Measurements from ENCODE around the gene ADAMTS6. TPM values are rescaled to one million over a fixed set of nuclear protein-coding genes. Genes with fewer than 3 reads are reported as not detected.
A peak's percentile ranks its signal among the peaks of the same experiment; 100 is the strongest.

ADAMTS6 gene
- total and polyA plus RNA-seq, 4 donors, result 5.3 to 22.0 (median 13.6) TPM

DNA sequence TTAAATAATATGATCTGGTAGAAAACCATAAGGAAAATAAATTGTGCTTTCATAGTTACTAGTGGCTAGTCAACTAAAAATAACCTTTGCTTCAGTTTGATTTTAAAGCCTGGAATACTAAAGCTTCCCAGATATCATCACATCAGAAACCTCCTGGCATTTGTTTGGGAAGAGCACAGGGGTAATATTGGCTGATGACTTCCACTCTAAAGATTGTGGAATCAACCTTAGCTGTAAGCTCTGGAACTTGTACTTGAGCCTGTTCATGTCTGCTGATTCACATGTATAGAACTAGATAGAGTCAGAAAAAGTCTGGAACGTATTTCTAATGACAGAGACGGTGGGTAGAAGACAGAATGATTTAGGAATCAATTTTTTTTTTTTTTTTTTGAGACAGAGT, 367.9 kb downstream of the ADAMTS6 start:
- Histone ChIP-seq H3K9me3 (ENCODE audit: control insufficient read depth, insufficient read depth, low read length) (peaks cover 5% of the 10 kb centered on the region), H3K27me3 (ENCODE audit: control insufficient read depth, insufficient read depth, low read length) (no peaks in the 10 kb centered on the region), H3K4me1 (ENCODE audit: control insufficient read depth, insufficient read depth, low read length) (no peaks in the 10 kb centered on the region), H3K27ac (ENCODE audit: low read depth, low read length) (no peak overlapping the region), H3K36me3 (ENCODE audit: control insufficient read depth, insufficient read depth, low read length) (no peaks in the 10 kb centered on the region), H3K4me3 (ENCODE audit: low read depth, low read length) (no peak overlapping the region)
- no CpG with 5 or more reads among the region's 2 CpGs for whole genome bisulfite sequencing (ENCODE audit: insufficient coverage)
- no peak for DNase-seq (ENCODE audit: low read depth in 4 of 6, low spot score in 6 of 6)

DNA sequence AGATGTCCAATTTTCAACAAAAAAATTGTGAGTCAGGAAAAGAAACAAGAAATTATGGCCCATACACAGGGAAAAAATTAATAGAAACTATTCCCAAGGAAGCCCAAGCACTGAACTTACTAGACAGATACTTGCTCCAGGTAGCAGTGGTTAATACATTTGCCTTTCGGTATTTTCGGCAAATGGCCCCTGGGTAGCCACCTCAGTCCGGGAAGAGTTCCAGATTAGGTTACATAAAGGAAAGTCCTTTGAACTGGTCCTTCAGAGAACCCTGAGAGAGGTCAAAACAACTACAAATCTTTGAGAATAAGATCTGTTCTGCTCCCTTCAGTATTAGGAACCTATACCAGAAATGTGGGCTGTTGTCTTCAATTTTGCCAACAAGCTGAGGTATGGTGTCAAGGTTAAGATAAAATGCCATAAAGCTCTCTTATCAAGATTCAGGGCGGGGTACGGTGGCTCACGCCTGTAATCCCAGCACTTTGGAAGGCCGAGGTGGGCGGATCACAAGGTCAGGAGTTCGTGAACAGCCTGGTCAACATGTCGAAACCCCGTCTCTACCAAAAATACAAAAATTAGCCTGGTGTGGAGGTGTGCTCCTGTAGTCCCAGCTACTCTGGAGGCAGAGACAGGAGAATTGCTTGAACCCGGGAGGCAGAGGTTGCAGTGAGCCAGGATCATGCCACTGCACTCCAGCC, 369.6 kb downstream of the ADAMTS6 start:
- H3K27ac ChIP-seq (ENCODE audit: low read depth, low read length), result no peak overlapping the region
- H3K4me1 ChIP-seq (ENCODE audit: control insufficient read depth, insufficient read depth, low read length), result no peaks in the 10 kb centered on the region
- 97% methylated on average over 4 of the region's 12 CpGs for WGBS (ENCODE audit: insufficient coverage)
- no peak for DNase-seq (ENCODE audit: low read depth in 4 of 6, low spot score in 6 of 6)
- H3K9me3 ChIP-seq (ENCODE audit: control insufficient read depth, insufficient read depth, low read length), result peaks cover 3% of the 10 kb centered on the region
- H3K27me3 ChIP-seq (ENCODE audit: control insufficient read depth, insufficient read depth, low read length), result no peaks in the 10 kb centered on the region
- no peak overlapping the region for H3K4me3 ChIP-seq (ENCODE audit: low read depth, low read length)
- no peaks in the 10 kb centered on the region for H3K36me3 ChIP-seq (ENCODE audit: control insufficient read depth, insufficient read depth, low read length)

- Histone ChIP-seq H3K4me1 (ENCODE audit: control insufficient read depth, insufficient read depth, low read length) (peaks cover under 1% of the 10 kb centered on the region), H3K27ac (ENCODE audit: low read depth, low read length) (no peak overlapping the region), H3K27me3 (ENCODE audit: control insufficient read depth, insufficient read depth, low read length) (no peaks in the 10 kb centered on the region), H3K36me3 (ENCODE audit: control insufficient read depth, insufficient read depth, low read length) (no peaks in the 10 kb centered on the region), H3K9me3 (ENCODE audit: control insufficient read depth, insufficient read depth, low read length) (no peaks in the 10 kb centered on the region), H3K4me3 (ENCODE audit: low read depth, low read length) (no peak overlapping the region)
- WGBS (ENCODE audit: insufficient coverage), result no CpG with 5 or more reads among the region's 3 CpGs
- DNase-seq (ENCODE audit: low read depth in 4 of 6, low spot score in 6 of 6), result no peak
These were observed 372.7 kb downstream of the ADAMTS6 start for GRCh38 chr5:65108786-65109743.

GRCh38 chr5:65105301-65105700, 376.4 kb downstream of the ADAMTS6 start:
- Histone ChIP-seq H3K36me3 (ENCODE audit: control insufficient read depth, insufficient read depth, low read length) (no peaks in the 10 kb centered on the region), H3K27me3 (ENCODE audit: control insufficient read depth, insufficient read depth, low read length) (no peaks in the 10 kb centered on the region), H3K27ac (ENCODE audit: low read depth, low read length) (no peak overlapping the region), H3K9me3 (ENCODE audit: control insufficient read depth, insufficient read depth, low read length) (no peaks in the 10 kb centered on the region), H3K4me3 (ENCODE audit: low read depth, low read length) (no peak overlapping the region), H3K4me1 (ENCODE audit: control insufficient read depth, insufficient read depth, low read length) (peaks cover 14% of the 10 kb centered on the region)
- WGBS (ENCODE audit: insufficient coverage), result 98% methylated on average over 4 of the region's 4 CpGs
- no peak for DNase-seq (ENCODE audit: low read depth in 4 of 6, low spot score in 6 of 6)

- Histone ChIP-seq H3K27ac (ENCODE audit: low read depth, low read length) (no peak overlapping the region), H3K4me1 (ENCODE audit: control insufficient read depth, insufficient read depth, low read length) (peaks cover 14% of the 10 kb centered on the region), H3K36me3 (ENCODE audit: control insufficient read depth, insufficient read depth, low read length) (no peaks in the 10 kb centered on the region), H3K4me3 (ENCODE audit: low read depth, low read length) (no peak overlapping the region), H3K27me3 (ENCODE audit: control insufficient read depth, insufficient read depth, low read length) (no peaks in the 10 kb centered on the region), H3K9me3 (ENCODE audit: control insufficient read depth, insufficient read depth, low read length) (no peaks in the 10 kb centered on the region)
- WGBS (ENCODE audit: insufficient coverage), result 100% methylated on average over 2 of the region's 2 CpGs
- no peak for DNase-seq (ENCODE audit: low read depth in 4 of 6, low spot score in 6 of 6)
These were observed 376.9 kb downstream of the ADAMTS6 start for GRCh38 chr5:65104831-65105230.

DNA sequence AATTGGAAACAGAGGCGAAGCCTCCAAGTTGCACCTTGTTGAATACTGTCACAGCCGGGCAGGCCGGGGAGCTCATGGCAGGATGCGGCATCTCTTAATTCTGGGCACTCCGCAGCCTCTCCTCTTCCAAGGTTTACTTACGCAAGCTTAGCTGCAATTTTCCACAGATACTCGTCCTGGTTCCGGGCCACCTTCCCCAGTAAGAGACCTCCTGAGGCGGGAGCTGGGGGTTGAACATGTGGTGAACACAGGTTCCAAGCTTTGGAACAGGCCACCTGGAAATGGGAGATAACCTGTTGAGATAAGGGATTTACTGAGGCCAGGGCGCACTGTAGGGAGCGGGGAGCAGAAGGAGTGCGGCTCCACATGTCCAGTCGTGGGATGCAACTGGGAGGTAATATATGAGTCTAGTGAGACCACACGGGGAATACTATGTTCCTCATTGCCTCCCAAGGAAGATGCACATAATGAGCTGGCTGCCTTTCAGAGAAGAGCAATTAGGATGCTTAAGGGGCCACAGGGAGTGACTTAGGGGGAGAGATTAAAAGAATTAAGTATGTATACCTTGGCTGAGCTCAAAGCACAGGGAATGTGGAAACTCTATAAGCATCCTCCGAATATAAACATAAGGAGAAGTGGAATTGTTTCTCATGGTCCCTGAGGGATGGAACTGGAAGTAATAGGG, 377.8 kb downstream of the ADAMTS6 start:
- no peaks in the 10 kb centered on the region for H3K9me3 ChIP-seq (ENCODE audit: control insufficient read depth, insufficient read depth, low read length)
- H3K4me3 ChIP-seq (ENCODE audit: low read depth, low read length), result peak overlapping the region; percentile 65
- 61% methylated on average over 11 of the region's 15 CpGs for WGBS (ENCODE audit: insufficient coverage)
- H3K4me1 ChIP-seq (ENCODE audit: control insufficient read depth, insufficient read depth, low read length), result peaks cover 14% of the 10 kb centered on the region
- DNase-seq (ENCODE audit: low read depth in 4 of 6, low spot score in 6 of 6), result peak in 2 of 6 donors; percentile 49 to 66
- H3K27ac ChIP-seq (ENCODE audit: low read depth, low read length), result peak overlapping the region; percentile 85
- no peaks in the 10 kb centered on the region for H3K36me3 ChIP-seq (ENCODE audit: control insufficient read depth, insufficient read depth, low read length)
- H3K27me3 ChIP-seq (ENCODE audit: control insufficient read depth, insufficient read depth, low read length), result no peaks in the 10 kb centered on the region

GRCh38 chr5:65102976-65103711, 378.6 kb downstream of the ADAMTS6 start:
- H3K4me1 ChIP-seq (ENCODE audit: control insufficient read depth, insufficient read depth, low read length), result peaks cover 14% of the 10 kb centered on the region
- no peaks in the 10 kb centered on the region for H3K9me3 ChIP-seq (ENCODE audit: control insufficient read depth, insufficient read depth, low read length)
- no peaks in the 10 kb centered on the region for H3K27me3 ChIP-seq (ENCODE audit: control insufficient read depth, insufficient read depth, low read length)
- under 1% methylated on average over 52 of the region's 55 CpGs for WGBS (ENCODE audit: insufficient coverage)
- DNase-seq (ENCODE audit: low read depth in 4 of 6, low spot score in 6 of 6), result peak in 2 of 6 donors; percentile 79 to 82
- H3K36me3 ChIP-seq (ENCODE audit: control insufficient read depth, insufficient read depth, low read length), result no peaks in the 10 kb centered on the region
- peak overlapping the region; percentile 85 for H3K27ac ChIP-seq (ENCODE audit: low read depth, low read length)
- peak overlapping the region; percentile 65 for H3K4me3 ChIP-seq (ENCODE audit: low read depth, low read length)

DNA sequence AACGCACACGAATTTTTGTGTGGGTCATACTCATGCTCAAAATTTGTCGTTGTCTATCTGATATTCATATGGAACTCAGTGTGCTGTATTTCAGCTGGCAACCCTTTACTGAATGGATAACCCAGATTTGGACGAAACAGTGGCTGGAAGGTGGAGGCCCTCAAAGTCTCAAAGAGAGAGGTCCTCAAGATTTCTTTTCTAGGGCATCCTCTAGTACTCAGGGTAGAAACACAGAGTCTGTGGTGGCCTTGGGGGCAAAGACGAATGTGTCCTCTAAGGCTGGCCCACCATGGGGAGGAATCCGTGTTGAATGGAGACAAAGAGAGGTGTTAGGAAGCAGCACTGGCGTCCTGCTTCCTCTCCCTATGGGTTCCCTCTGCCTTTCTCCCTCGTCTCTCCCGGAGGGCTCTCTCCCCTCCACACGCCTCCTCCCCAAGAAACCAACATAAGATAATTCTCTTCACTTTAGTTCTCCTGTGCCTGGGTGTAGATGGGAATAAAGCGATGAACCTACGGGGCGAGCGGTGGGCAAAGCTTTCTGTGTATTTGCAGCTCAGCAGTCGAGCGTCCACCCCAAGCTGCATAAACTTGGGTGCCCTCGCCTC, 379.2 kb downstream of the ADAMTS6 start:
- Histone ChIP-seq H3K36me3 (ENCODE audit: control insufficient read depth, insufficient read depth, low read length) (no peaks in the 10 kb centered on the region), H3K9me3 (ENCODE audit: control insufficient read depth, insufficient read depth, low read length) (no peaks in the 10 kb centered on the region), H3K27me3 (ENCODE audit: control insufficient read depth, insufficient read depth, low read length) (no peaks in the 10 kb centered on the region), H3K4me1 (ENCODE audit: control insufficient read depth, insufficient read depth, low read length) (peaks cover 14% of the 10 kb centered on the region), H3K27ac (ENCODE audit: low read depth, low read length) (peak overlapping the region; percentile 70), H3K4me3 (ENCODE audit: low read depth, low read length) (peak overlapping the region; percentile 65)
- peak in 2 of 6 donors; percentile 53 to 61 for DNase-seq (ENCODE audit: low read depth in 4 of 6, low spot score in 6 of 6)
- 27% methylated on average over 8 of the region's 17 CpGs for WGBS (ENCODE audit: insufficient coverage)
